Activated naive CD8-positive, alpha-beta T cell treated with anti-CD3 and anti-CD28 coated beads, Interleukin-2, amount 10 ng/mL, durations not matched to agents 7 days and 5 days (primary cell): ENCODE measurements around the gene GDPD4. TPM values are rescaled to one million over a fixed set of nuclear protein-coding genes. Genes with fewer than 3 reads are reported as not detected.
A peak's percentile ranks its signal among the peaks of the same experiment; 100 is the strongest.

Source experiments
- ATAC-seq: fragments of 150-1000 bp; cut with Tn5 transposase; one replicate; pipeline ENCODE4 v1.10.0; 2021; ENCODE audit warnings: low read depth, moderate library complexity
- POLR2A ChIA-PET: fragments of 350-600 bp; sonication (Branson Sonifier 250); formaldehyde crosslinking; loops from one replicate; lab custom pipeline; 2021; ENCODE audit warnings: antibody characterized with exemption; lab: Charles Lee
- DNase-seq: peaks from one replicate; pipeline ENCODE4 v3.0.0; 2021
- H3K27ac Mint-ChIP-seq: one replicate; pipeline ENCODE4 v1.8.0; 2022; ENCODE audit warnings: mild to moderate bottlenecking, mixed read lengths
- H3K27me3 Mint-ChIP-seq: one replicate; pipeline ENCODE4 v1.8.0; 2022; ENCODE audit warnings: mild to moderate bottlenecking, moderate library complexity, mixed read lengths
- H3K36me3 Mint-ChIP-seq: one replicate; pipeline ENCODE4 v1.8.0; 2021; ENCODE audit warnings: mild to moderate bottlenecking, mixed read lengths
- H3K4me1 Mint-ChIP-seq: one replicate; pipeline ENCODE4 v1.8.0; 2021; ENCODE audit warnings: mixed read lengths
- H3K4me3 Mint-ChIP-seq: one replicate; pipeline ENCODE4 v1.8.0; 2022; ENCODE audit warnings: mild to moderate bottlenecking, moderate library complexity, mixed read lengths
- H3K9me3 Mint-ChIP-seq: one replicate; pipeline ENCODE4 v1.8.0; 2021; ENCODE audit warnings: mixed read lengths
- total RNA-seq, 2 experiments: library from RNA; stranded (reverse); gene quantifications; one replicate each; pipeline ENCODE4 v1.2.3, GENCODE V29; 2021

The GDPD4 gene
- total RNA-seq, 2 experiments from 2014 or later, result not detected

DNA sequence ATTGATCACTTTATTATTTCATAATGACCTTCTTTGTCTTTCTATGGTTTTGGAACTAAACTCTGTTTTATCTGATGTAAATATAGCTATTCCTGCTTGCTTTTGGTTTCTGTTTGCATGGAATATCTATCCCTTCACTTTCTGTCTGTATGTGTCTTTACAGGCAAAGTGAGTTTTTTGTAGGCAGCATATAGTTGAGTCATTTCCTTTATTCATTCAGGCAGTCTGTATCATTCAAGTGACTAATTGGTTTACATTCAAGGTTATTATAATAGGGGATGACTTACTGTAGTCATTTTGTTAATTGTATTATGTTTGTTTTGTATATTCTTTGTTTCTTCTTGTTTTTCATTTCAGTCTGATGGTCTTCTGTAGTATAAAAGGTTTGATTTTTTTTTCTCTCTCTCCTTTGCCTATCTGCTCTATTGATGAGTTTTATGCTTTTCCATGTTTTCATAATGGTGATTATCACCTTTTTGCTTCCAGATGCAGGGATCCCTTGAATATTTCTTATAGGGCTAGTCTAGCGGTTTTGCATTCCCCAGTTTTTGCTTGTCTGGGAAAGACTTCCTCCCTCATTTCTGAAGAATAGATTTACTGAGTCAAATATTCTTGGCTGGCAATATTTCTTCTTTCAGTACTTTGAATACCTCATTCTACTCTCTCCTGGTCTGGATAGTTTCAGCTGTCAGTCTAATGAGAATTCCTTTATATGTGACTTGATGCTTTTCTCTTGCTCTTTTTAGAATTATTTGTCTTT is 50.4 kb downstream of the GDPD4 start:
- H3K4me3 Mint-ChIP-seq, result no peak overlapping the region

DNA sequence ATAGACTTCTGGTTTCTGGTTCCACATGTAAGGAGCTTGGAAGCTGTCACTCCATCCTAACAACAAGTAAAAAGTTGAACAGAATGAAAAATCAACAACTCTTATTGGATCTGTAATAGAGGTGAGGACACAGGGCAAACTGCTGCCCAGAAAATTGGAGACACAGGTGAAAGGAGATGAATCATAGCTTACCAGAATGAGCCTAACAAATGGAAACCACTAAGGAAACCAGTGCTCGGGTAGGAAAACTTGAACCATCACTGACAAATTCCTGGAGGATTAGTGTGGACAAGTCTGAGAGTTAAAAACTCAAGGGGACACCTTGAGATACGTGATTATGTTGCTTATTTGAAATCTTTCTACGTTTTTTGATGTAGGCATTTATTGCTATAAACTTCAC is 52.1 kb downstream of the GDPD4 start:
- H3K4me1 Mint-ChIP-seq, result peaks cover under 1% of the 10 kb centered on the region
- ATAC-seq (no peak), DNase-seq (no peak)
- no peak overlapping the region for H3K4me3 Mint-ChIP-seq
- no peak overlapping the region for H3K27ac Mint-ChIP-seq
- H3K36me3 Mint-ChIP-seq, result no peaks in the 10 kb centered on the region
- no peaks in the 10 kb centered on the region for H3K27me3 Mint-ChIP-seq
- peaks cover 21% of the 10 kb centered on the region for H3K9me3 Mint-ChIP-seq
- POLR2A ChIA-PET, result no interaction called here

More for the DNA sequence above, 50.4 kb downstream of the GDPD4 start:
- Mint-ChIP-seq H3K9me3 (peaks cover 18% of the 10 kb centered on the region), H3K27me3 (no peaks in the 10 kb centered on the region), H3K4me1 (no peaks in the 10 kb centered on the region), H3K27ac (no peak overlapping the region), H3K36me3 (no peaks in the 10 kb centered on the region)
- POLR2A ChIA-PET, result no interaction called here
- no peak for ATAC-seq
- no peak for DNase-seq

DNA sequence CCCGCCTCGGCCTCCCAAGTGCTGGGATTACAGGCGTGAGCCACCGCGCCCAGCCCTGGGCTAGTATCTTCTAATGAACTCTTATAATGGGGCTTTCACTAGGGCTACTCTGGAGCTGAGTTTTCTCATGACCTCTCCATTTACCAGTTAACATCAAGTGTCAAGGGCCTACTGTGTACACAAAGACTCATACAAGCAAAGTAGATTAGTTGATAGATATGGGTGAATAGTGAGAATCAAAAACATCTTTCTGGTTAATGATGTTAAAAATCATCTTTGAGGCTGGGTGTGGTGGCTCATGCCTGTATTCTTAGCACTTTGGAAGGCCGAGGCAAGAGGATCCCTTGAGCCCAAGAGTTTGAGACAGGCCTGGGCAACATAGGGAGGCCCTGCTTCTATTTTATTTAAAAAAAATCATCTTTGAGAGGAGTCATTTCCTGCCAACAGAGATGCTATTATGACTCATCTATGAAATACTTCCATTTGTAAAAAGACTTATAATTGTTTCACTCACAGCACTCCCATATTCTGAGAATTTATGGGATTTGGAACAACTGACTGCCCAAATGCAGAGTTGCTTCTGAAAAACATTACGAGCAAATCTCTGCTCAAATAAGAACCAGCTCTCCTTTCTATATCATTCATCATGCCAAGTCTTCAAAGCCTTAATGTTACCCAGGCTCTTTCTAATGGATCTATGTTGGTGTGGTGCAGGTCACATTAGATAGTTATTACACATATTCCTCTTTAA is 57.0 kb downstream of the GDPD4 start:
- DNase-seq (no peak), ATAC-seq (no peak)
- POLR2A ChIA-PET, result interaction anchor here (0.6 kb wide), 1 partner anchor 859 kb away, joined by 3 read pairs; no protein-coding TSS in a partner anchor
- H3K4me3 Mint-ChIP-seq, result no peak overlapping the region
- H3K36me3 Mint-ChIP-seq, result no peaks in the 10 kb centered on the region
- H3K27ac Mint-ChIP-seq, result no peak overlapping the region
- H3K27me3 Mint-ChIP-seq, result peaks cover 5% of the 10 kb centered on the region
- peaks cover 11% of the 10 kb centered on the region for H3K9me3 Mint-ChIP-seq
- H3K4me1 Mint-ChIP-seq, result peaks cover 3% of the 10 kb centered on the region

DNA sequence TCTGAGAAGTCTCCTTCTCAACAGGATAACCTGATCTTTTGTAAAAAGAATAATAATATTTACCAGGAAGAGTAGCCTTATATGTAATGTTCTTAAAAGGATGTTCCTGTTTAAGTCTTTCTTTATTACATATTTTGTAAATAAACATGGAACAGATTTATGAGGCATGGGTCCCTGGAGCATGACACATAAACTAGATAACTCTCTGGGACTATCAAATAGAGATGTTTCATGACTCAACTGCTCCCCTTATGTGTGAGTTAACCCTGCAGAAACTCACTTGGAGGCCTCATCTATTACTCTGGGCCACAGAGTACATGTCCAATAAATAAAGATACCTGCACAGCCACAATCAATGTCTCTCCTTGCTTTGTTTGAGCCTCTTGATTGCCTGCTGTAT is 64.6 kb downstream of the GDPD4 start:
- Mint-ChIP-seq H3K4me3 (no peak overlapping the region), H3K36me3 (no peaks in the 10 kb centered on the region), H3K27ac (no peak overlapping the region), H3K4me1 (no peaks in the 10 kb centered on the region), H3K27me3 (peaks cover 34% of the 10 kb centered on the region), H3K9me3 (peaks cover 5% of the 10 kb centered on the region)
- DNase-seq (no peak), ATAC-seq (no peak)
- POLR2A ChIA-PET, result no interaction called here

DNA sequence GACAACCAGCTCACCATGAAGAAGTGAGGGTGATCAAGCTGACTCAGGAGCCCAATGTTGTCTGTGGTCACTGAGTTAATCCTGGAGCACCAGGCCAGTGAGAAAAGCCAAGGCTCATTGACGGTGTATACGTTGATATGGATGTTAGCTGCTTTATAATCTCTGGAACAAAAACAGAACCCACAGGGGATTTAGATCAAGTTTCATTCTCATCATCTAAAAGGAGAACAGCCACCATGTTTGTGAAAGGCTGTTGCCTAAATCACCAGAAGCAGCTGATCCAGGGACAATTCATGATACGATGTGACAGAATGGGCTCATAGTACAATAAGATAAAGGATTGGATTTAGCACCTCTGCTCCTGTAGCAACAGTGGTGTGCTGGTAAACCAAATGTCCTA is 68.5 kb downstream of the GDPD4 start:
- Mint-ChIP-seq H3K4me1 (no peaks in the 10 kb centered on the region), H3K36me3 (no peaks in the 10 kb centered on the region), H3K27ac (no peak overlapping the region), H3K4me3 (no peak overlapping the region), H3K9me3 (no peaks in the 10 kb centered on the region), H3K27me3 (peaks cover 21% of the 10 kb centered on the region)
- no peak for DNase-seq
- ATAC-seq, result no peak
- POLR2A ChIA-PET, result no interaction called here

DNA sequence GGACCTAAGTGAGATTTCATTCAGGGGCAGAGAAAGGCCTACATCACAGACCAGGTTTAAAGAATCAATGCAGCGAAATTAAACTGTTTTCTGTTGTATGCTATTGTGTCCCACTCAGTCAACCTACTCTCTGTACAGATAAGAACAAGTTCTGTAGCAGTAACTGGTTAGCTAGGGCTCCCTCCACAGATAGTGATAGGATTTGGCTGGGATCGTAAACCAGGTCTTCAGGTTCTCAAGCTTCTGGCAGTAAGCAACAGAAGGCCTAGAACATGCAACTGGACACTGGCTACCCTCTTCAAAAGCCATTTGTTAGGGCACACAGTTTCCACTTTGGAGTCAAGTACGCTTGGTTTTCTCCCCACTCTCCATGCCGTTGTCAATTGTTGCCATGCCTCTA is 69.2 kb downstream of the GDPD4 start:
- POLR2A ChIA-PET, result no interaction called here
- H3K4me3 Mint-ChIP-seq, result no peak overlapping the region
- no peak for DNase-seq
- no peaks in the 10 kb centered on the region for H3K36me3 Mint-ChIP-seq
- H3K27ac Mint-ChIP-seq, result no peak overlapping the region
- peaks cover 1% of the 10 kb centered on the region for H3K9me3 Mint-ChIP-seq
- no peaks in the 10 kb centered on the region for H3K4me1 Mint-ChIP-seq
- H3K27me3 Mint-ChIP-seq, result peaks cover 16% of the 10 kb centered on the region
- no peak for ATAC-seq

DNA sequence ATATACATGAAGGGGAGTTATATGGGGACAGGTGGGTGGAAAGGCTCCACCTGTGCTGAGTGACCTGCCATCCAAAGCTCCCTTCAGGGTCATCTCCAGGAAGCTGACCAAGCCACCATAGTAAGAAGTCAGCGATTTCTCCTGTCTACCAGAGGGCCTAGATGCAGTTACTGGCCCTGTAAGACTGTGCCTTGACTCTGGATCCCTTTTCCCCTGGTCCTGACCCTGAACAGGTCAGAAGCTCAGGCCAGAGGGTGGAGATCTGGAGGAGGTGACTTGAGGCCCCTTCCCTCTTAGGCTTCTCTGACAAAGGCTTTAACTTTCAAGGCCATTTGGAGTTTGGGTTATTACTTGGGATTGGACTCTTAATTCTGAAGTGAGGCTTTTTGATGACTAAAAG is 69.7 kb downstream of the GDPD4 start:
- H3K4me3 Mint-ChIP-seq, result no peak overlapping the region
- no peaks in the 10 kb centered on the region for H3K4me1 Mint-ChIP-seq
- no peaks in the 10 kb centered on the region for H3K36me3 Mint-ChIP-seq
- POLR2A ChIA-PET, result no interaction called here
- peaks cover 1% of the 10 kb centered on the region for H3K9me3 Mint-ChIP-seq
- H3K27ac Mint-ChIP-seq, result no peak overlapping the region
- no peak for DNase-seq
- no peak for ATAC-seq
- H3K27me3 Mint-ChIP-seq, result peaks cover 21% of the 10 kb centered on the region

DNA sequence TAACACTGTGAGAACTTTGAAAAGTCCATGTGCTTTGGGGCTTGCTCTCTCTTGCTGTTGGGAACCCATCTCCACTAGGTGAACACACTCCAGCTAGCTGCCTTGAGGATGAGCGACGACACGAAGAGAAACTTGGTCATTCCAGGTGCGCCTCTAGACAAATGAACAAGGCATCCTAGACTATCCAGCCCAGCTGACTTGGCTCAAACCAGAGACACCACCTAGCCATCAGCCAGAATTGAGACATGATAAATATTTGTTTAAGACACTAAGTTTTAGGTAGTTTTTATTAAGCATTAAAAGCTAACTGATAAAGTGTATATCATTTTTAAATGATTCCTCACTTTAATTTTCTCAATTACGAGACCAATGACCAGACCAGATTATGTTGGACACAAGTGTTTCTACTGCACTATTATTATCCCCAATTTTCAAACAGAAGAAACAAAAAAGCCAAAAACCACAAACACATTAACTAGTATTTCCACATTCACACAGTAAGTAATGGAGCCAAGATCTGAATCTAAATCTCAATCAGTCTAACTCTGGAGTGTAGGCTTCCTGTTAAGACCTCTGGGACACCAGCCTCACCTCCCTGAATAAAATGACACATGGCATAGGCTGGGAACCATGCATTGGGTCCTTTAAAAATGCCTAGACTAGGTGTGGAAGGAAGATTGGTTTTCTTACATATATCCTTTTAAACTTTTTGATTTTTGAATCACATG is 70.4 kb downstream of the GDPD4 start:
- Mint-ChIP-seq H3K9me3 (peaks cover 1% of the 10 kb centered on the region), H3K36me3 (no peaks in the 10 kb centered on the region), H3K4me3 (no peak overlapping the region), H3K27me3 (peaks cover 21% of the 10 kb centered on the region), H3K27ac (no peak overlapping the region), H3K4me1 (no peaks in the 10 kb centered on the region)
- DNase-seq (no peak), ATAC-seq (no peak)
- POLR2A ChIA-PET, result no interaction called here

DNA sequence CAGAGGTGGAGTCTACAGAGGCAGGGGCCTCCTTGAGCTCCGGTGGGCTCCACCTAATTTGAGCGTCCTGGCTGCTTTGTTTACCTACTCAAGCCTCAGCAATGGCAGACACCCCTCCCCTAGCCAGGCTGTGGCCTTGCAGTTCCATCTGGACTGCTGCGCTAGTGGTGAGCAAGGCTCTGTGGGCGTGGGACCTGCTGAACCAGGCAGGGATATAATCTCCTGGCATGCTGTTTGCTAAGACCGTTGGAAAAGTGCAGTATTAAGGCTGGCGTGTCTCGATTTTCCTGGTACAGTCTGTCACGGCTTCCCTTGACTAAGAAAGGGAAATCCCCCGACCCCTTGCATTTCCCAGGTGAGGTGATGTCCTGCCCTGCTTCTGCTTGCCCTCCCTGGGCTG is 77.7 kb downstream of the GDPD4 start:
- H3K4me1 Mint-ChIP-seq, result no peaks in the 10 kb centered on the region
- no peaks in the 10 kb centered on the region for H3K36me3 Mint-ChIP-seq
- peaks cover 3% of the 10 kb centered on the region for H3K9me3 Mint-ChIP-seq
- ATAC-seq, result no peak
- peaks cover 45% of the 10 kb centered on the region for H3K27me3 Mint-ChIP-seq
- no peak overlapping the region for H3K27ac Mint-ChIP-seq
- POLR2A ChIA-PET, result no interaction called here
- no peak overlapping the region for H3K4me3 Mint-ChIP-seq
- no peak for DNase-seq

DNA sequence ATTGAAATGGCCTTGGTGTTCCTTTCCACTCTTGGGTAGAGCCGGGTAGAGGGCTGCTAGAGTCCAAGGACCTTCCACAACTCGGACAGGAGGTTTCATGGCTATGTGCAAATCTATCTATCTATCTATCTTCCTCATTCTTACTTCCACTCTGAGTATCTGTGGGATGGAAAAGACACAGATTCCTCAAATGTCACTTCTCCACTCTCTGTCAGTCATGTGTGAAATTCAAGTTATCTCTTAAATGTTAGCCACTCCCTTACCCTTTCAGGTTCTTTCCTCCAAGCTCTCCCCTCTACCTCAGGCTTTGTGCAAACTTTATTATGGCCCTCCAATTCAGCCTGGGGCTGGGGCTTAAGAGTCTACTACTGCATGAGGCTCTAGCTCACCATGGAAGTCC is 84.3 kb downstream of the GDPD4 start:
- peaks cover 1% of the 10 kb centered on the region for H3K9me3 Mint-ChIP-seq
- H3K27ac Mint-ChIP-seq, result no peak overlapping the region
- no peaks in the 10 kb centered on the region for H3K36me3 Mint-ChIP-seq
- DNase-seq (no peak), ATAC-seq (no peak)
- POLR2A ChIA-PET, result no interaction called here
- no peaks in the 10 kb centered on the region for H3K4me1 Mint-ChIP-seq
- H3K27me3 Mint-ChIP-seq, result peaks cover 20% of the 10 kb centered on the region
- no peak overlapping the region for H3K4me3 Mint-ChIP-seq

DNA sequence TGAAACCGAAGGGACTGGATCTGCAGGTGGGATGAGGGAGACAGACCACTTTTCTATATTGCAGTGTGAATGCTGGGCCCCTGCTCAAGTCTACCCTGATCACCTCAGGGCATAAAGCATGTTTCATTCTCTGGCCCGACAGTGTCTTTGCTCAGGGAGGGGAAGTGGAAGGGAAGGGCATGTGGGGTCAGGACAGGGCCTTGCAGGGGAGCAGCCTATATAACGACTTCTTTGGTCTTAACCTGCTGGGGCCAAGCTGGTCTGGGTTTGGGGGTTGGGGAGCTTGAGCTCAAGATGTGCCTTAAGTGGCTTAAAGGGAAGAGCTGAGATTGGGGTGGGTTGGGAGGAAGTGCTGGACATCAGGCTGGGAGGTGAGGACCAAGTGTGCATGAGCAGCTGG is 86.4 kb downstream of the GDPD4 start:
- H3K4me1 Mint-ChIP-seq, result no peaks in the 10 kb centered on the region
- ATAC-seq (no peak), DNase-seq (no peak)
- H3K4me3 Mint-ChIP-seq, result no peak overlapping the region
- peaks cover 6% of the 10 kb centered on the region for H3K27me3 Mint-ChIP-seq
- H3K36me3 Mint-ChIP-seq, result no peaks in the 10 kb centered on the region
- no peaks in the 10 kb centered on the region for H3K9me3 Mint-ChIP-seq
- POLR2A ChIA-PET, result no interaction called here
- H3K27ac Mint-ChIP-seq, result no peak overlapping the region

DNA sequence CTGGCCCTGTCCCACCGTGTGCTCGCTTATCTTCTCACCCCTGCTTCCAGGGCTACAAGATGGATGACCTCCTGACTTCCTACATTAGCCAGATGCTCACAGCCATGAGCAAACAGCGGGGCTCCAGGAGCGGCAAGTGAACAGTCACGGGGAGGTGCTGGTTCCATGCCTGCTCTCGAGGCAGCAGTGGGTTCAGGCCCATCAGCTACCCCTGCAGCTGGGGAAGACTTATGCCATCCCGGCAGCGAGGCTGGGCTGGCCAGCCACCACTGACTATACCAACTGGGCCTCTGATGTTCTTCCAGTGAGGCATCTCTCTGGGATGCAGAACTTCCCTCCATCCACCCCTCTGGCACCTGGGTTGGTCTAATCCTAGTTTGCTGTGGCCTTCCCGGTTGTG is 86.9 kb downstream of the GDPD4 start:
- H3K27ac Mint-ChIP-seq, result no peak overlapping the region
- peaks cover 6% of the 10 kb centered on the region for H3K27me3 Mint-ChIP-seq
- H3K9me3 Mint-ChIP-seq, result no peaks in the 10 kb centered on the region
- DNase-seq (peak; percentile 12), ATAC-seq (no peak)
- POLR2A ChIA-PET, result no interaction called here
- H3K4me1 Mint-ChIP-seq, result no peaks in the 10 kb centered on the region
- H3K36me3 Mint-ChIP-seq, result no peaks in the 10 kb centered on the region
- no peak overlapping the region for H3K4me3 Mint-ChIP-seq

DNA sequence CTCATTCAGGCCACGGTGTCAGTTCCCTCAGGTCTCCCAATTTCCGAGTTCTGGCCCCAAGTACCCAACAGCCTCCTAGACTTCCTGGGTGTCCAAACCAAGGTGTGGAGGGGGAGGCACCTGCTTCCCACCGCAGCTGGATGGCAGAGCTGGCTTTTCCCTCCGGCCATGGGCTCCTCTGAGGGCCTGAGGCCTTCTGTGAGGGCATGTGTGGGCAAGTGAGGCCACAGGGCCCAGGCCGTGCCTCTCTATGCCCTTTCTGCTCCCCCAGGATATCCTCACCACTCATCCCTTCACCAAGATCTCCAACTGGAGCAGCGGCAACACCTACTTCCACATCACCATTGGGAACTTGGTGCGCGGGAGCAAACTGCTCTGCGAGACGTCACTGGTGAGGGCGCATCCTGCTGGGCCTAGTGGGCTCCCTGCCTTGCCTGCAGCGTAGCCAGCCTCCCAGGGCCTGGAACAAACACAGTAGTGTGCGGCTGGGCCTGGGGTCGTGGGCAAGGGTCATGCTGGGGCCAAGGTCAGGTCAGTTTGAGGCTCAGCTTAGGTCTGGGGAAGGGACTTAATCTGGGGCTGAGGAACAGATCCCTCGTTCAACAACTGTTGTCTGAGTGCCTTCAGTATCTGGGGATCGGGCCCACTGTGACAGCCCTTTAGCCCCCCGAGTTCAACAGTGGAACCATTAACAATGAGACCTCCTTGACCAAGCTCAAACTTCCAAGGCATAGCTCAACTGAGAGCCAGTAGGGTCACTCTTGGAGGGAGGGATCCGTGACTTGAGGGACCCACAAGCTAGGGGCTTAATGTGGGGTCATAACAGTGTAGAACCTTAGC is 87.7 kb downstream of the GDPD4 start:
- POLR2A ChIA-PET, result no interaction called here
- Mint-ChIP-seq H3K36me3 (no peaks in the 10 kb centered on the region), H3K27me3 (peaks cover 6% of the 10 kb centered on the region), H3K4me3 (no peak overlapping the region), H3K9me3 (no peaks in the 10 kb centered on the region), H3K4me1 (no peaks in the 10 kb centered on the region), H3K27ac (no peak overlapping the region)
- ATAC-seq (no peak), DNase-seq (peak; percentile 20)
